PFSK-1 (cell line): ENCODE results near the gene SYTL2.

Experiments used
- POLR2AphosphoS5 ChIP-seq: IDR thresholded peaks from 2 replicates; pipeline ENCODE4 v1.6.1; 2012; ENCODE audit warnings: low read depth, mild to moderate bottlenecking, control low read depth, low read length, moderate library complexity
- REST ChIP-seq, 2 experiments: IDR thresholded peaks; 2 replicates each; pipeline versions ENCODE4 v1.6.1 to v1.8.0; 2011 to 2012; ENCODE audit warnings: low read depth in 2 of 2, low read length in 2 of 2, control low read depth in 1 of 2, inconsistent platforms in 1 of 2, mild to moderate bottlenecking in 1 of 2, moderate library complexity in 1 of 2; ENCODE audit not compliant: insufficient read depth in 1 of 2
- TAF1 ChIP-seq: IDR thresholded peaks from 2 replicates; pipeline ENCODE4 v1.6.1; 2012; ENCODE audit warnings: low read length, control low read depth, borderline replicate concordance; ENCODE audit not compliant: insufficient read depth

GRCh38 chr11:85857098-85857497 is 46.2 kb upstream of the SYTL2 start:
- TF ChIP-seq REST (IDR thresholded peaks at IDR 0.05; ENCODE audit: insufficient read depth in 1 of 2, low read depth in 2 of 2, low read length in 2 of 2), result no peak
- no peak for TF ChIP-seq POLR2AphosphoS5
- no peak for TF ChIP-seq TAF1
